Esophagus squamous epithelium (tissue), 5 donors: ENCODE results near the gene KANK4. TPM values are rescaled to one million over a fixed set of nuclear protein-coding genes. Genes with fewer than 3 reads are reported as not detected.

Source experiments
- DNase-seq: peaks from one replicate; lab custom pipeline; 2025; lab: John Stamatoyannopoulos, UW
- H3K27ac ChIP-seq, 4 donors: fragments of 200-600 bp; sonication (generic); one replicate each; pipeline ENCODE4 v1.5.1; 2016 to 2019; ENCODE audit warnings: mild to moderate bottlenecking in 1 of 4
- H3K27me3 ChIP-seq, 4 donors: fragments of 200-600 bp; sonication (generic); 1 replicate in 3 of 4; 2 replicates in 1 of 4; pipeline versions ENCODE4 v1.5.1 to v1.6.0; 2017 to 2021; ENCODE audit warnings: antibody characterized with exemption in 1 of 4
- H3K36me3 ChIP-seq, 3 donors: fragments of 200-600 bp; sonication (generic); one replicate each; pipeline ENCODE4 v1.5.1; 2016 to 2019
- H3K4me1 ChIP-seq, 3 donors: fragments of 200-600 bp; sonication (generic); one replicate each; pipeline ENCODE4 v1.5.1; 2017 to 2019
- H3K4me3 ChIP-seq, 4 donors: fragments of 200-600 bp; sonication (generic); 1 replicate in 3 of 4; 2 replicates in 1 of 4; pipeline ENCODE4 v1.5.1; 2016 to 2019; ENCODE audit warnings: mild to moderate bottlenecking in 2 of 4, moderate library complexity in 1 of 4
- H3K9me3 ChIP-seq, 3 donors: fragments of 200-600 bp; sonication (generic); one replicate each; pipeline ENCODE4 v1.5.1; 2016 to 2019
- POLR2A ChIP-seq, 4 donors: fragments of 450-650 bp; IDR thresholded peaks; one replicate each; pipeline ENCODE4 v1.6.1; 2017; ENCODE audit warnings: antibody characterized with exemption in 4 of 4, mild to moderate bottlenecking in 4 of 4, moderate library complexity in 3 of 4
- WGBS, 2 donors: methylation state at CpG; one replicate each; pipeline ENCODE4 v1.1.5; 2018; 5-methylcytosine and 5-hydroxymethylcytosine counted together
- intact Hi-C: fragments of 100-400 bp; cut with DNase I; formaldehyde crosslinking; loops from one replicate; pipeline ENCODE4 v1.15.0; 2022
- total RNA-seq, 4 donors: library from RNA; depleted of rRNA; stranded (reverse); fragments of >200 nt; gene quantifications; one replicate each; pipeline ENCODE4 v1.1.0, GENCODE V29; 2016
- TF ChIP-seq, protein P1 (sequence below), 6 experiments: fragments of 450-650 bp in 4 of 6; fragments of 200-600 bp in 2 of 6; sonication (generic) in 2 of 6; IDR thresholded peaks; one replicate each; pipeline ENCODE4 v1.5.1; 2016 to 2019; ENCODE audit warnings: antibody characterized with exemption in 6 of 6, mild to moderate bottlenecking in 4 of 6, moderate library complexity in 4 of 6
- donor health status: DM: yes; HTN: yes; CAD: no.

The KANK4 gene
- total RNA-seq, 4 donors from 2014 or later = 0.19 TPM; not detected in 3

DNA sequence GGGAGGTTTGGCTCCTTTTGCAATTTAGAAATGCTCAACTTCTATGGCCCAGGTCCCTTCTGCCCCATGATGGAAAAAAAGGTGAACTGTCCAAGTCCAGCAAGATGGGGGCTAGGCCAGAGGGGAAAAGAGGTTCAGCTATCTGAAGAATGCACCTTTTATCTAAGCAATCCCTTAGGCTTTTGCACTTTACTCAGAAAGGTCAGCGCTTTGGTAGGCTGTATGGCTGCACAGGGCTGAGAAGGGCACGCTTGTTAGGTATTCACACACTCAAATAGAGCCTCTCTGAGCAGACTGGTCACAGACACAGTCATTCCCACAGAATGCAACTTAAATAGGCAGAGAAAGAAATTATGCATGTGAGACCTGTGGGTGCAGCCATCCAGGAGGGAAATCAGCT, 31.0 kb downstream of the KANK4 start:
- peaks cover 0 to 77% (median 0%) of the 10 kb centered on the region in 4 donors for H3K27me3 ChIP-seq
- no peak overlapping the region for H3K4me3 ChIP-seq
- DNase-seq = no peak
- WGBS, 2 donors = 83 to 95% methylated on average over 1 to 2 of the region's 2 CpGs
- peaks cover 0 to 21% (median 5%) of the 10 kb centered on the region in 3 donors for H3K4me1 ChIP-seq
- H3K36me3 ChIP-seq = no peaks in the 10 kb centered on the region
- H3K9me3 ChIP-seq = no peaks in the 10 kb centered on the region
- intact Hi-C loops = no loop called here
- TF ChIP-seq POLR2A (IDR thresholded peaks at IDR 0.05) = no peak
- TF ChIP-seq, protein P1, sequence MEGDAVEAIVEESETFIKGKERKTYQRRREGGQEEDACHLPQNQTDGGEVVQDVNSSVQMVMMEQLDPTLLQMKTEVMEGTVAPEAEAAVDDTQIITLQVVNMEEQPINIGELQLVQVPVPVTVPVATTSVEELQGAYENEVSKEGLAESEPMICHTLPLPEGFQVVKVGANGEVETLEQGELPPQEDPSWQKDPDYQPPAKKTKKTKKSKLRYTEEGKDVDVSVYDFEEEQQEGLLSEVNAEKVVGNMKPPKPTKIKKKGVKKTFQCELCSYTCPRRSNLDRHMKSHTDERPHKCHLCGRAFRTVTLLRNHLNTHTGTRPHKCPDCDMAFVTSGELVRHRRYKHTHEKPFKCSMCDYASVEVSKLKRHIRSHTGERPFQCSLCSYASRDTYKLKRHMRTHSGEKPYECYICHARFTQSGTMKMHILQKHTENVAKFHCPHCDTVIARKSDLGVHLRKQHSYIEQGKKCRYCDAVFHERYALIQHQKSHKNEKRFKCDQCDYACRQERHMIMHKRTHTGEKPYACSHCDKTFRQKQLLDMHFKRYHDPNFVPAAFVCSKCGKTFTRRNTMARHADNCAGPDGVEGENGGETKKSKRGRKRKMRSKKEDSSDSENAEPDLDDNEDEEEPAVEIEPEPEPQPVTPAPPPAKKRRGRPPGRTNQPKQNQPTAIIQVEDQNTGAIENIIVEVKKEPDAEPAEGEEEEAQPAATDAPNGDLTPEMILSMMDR (IDR thresholded peaks at IDR 0.05) = no peak
- no peak overlapping the region for H3K27ac ChIP-seq

- intact Hi-C loops = no loop called here
- H3K4me1 ChIP-seq = peaks cover 0 to 21% (median 5%) of the 10 kb centered on the region in 3 donors
- TF ChIP-seq, protein P1 (IDR thresholded peaks at IDR 0.05) = no peak
- TF ChIP-seq POLR2A (IDR thresholded peaks at IDR 0.05) = no peak
- no peaks in the 10 kb centered on the region for H3K36me3 ChIP-seq
- 7 to 13% methylated on average over 3 to 4 of the region's 9 CpGs for WGBS, 2 donors
- no peak for DNase-seq
- H3K4me3 ChIP-seq = peak overlapping the region in 1 of 4 donors; percentile 26
- peaks cover 0 to 73% (median 0%) of the 10 kb centered on the region in 4 donors for H3K27me3 ChIP-seq
- H3K9me3 ChIP-seq = no peaks in the 10 kb centered on the region
- no peak overlapping the region for H3K27ac ChIP-seq
Measured at GRCh38 chr1:62286786-62287224, 32.4 kb downstream of the KANK4 start.

DNA sequence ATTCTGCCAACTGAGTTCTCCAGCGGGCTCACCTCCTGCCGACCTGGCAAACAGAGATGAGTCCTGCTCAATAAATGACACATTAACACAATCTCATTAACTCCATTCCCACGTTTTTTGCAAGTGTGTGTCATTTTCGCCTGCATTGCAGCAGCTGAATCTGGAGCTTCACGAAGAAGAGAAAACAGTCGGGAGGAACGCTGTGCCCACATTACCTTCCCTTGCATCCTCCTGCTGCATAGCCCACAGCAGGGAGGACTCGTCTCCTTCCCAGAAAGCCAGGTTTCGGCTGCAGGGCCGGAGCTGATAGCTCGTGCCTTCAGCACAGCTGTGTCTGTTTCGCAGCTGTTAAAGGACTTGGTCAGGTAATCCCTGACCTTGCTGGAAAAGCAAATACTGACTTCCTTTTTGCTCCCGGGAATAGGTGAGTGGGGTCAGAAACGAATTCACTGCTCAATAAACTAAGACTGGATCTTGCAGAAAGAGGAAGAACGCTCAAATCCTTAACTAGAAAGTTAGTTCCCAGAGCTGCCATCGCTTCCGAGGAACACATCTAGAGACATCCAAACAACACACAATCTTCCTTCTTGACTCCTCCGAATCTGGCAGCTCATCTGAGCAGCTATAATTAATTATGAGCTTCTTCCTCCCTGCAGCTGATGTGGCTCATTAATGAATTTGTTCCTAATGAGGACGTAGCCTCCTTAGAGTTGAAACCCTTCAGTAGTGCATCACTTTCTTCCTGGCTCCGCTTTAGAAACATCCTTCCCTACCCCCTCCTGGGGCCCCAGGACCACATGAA, 33.0 kb downstream of the KANK4 start:
- Histone ChIP-seq H3K27ac (no peak overlapping the region), H3K27me3 (peaks cover 0 to 75% (median 0%) of the 10 kb centered on the region in 4 donors), H3K4me1 (peaks cover 0 to 21% (median 5%) of the 10 kb centered on the region in 3 donors), H3K36me3 (no peaks in the 10 kb centered on the region), H3K9me3 (peaks cover 0 to 2% (median 0%) of the 10 kb centered on the region in 3 donors), H3K4me3 (peak overlapping the region in 2 of 4 donors; percentile 7 to 26)
- intact Hi-C loops = no loop called here
- no peak for DNase-seq
- TF ChIP-seq POLR2A (IDR thresholded peaks at IDR 0.05) = no peak
- TF ChIP-seq, protein P1 (IDR thresholded peaks at IDR 0.05) = no peak
- WGBS, 2 donors = 21 to 24% methylated on average over 18 to 19 of the region's 20 CpGs

DNA sequence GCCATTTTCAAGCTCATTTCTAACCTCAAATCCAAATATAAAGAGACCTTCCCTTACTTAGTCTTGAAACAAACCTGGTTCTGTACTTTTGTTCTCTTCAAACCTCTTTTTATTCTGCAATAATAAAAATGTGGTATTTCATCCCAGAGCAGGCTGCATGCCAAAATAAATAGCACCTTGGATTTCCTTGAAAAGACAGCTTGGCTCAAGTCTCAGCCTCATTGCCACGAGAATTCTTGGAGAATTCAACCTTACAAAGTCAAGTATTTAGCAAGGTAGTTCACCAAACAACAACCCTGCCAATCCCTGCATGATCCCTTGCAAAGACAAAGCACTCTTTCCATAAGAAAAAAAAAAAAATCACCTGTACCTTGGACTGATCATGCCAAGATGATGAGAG, 33.8 kb downstream of the KANK4 start:
- H3K4me1 ChIP-seq = peaks cover 0 to 21% (median 5%) of the 10 kb centered on the region in 3 donors
- H3K4me3 ChIP-seq = no peak overlapping the region
- peaks cover 0 to 7% (median 0%) of the 10 kb centered on the region in 3 donors for H3K9me3 ChIP-seq
- TF ChIP-seq POLR2A (IDR thresholded peaks at IDR 0.05) = no peak
- TF ChIP-seq, protein P1 (IDR thresholded peaks at IDR 0.05) = no peak
- intact Hi-C loops = no loop called here
- no peak overlapping the region for H3K27ac ChIP-seq
- WGBS, 2 donors = 8 to 14% methylated on average over 1 of the region's 1 CpG
- no peaks in the 10 kb centered on the region for H3K36me3 ChIP-seq
- no peak for DNase-seq
- H3K27me3 ChIP-seq = peaks cover 0 to 76% (median 0%) of the 10 kb centered on the region in 4 donors

GRCh38 chr1:62283986-62284385, 35.2 kb downstream of the KANK4 start:
- H3K9me3 ChIP-seq = peaks cover 0 to 7% (median 0%) of the 10 kb centered on the region in 3 donors
- H3K27me3 ChIP-seq = peaks cover 0 to 80% (median 0%) of the 10 kb centered on the region in 4 donors
- intact Hi-C loops = no loop called here
- DNase-seq = no peak
- H3K4me3 ChIP-seq = no peak overlapping the region
- 71% methylated on average over 5 of the region's 5 CpGs for WGBS, 2 donors
- no peak overlapping the region for H3K27ac ChIP-seq
- peaks cover 0 to 21% (median 5%) of the 10 kb centered on the region in 3 donors for H3K4me1 ChIP-seq
- TF ChIP-seq, protein P1 (IDR thresholded peaks at IDR 0.05) = no peak
- TF ChIP-seq POLR2A (IDR thresholded peaks at IDR 0.05) = no peak
- H3K36me3 ChIP-seq = no peaks in the 10 kb centered on the region
